GM21526 (cell line): ENCODE results near the gene PHYKPL.
"Not testable (repeated sequence)": the region's sequence is repeated elsewhere in the genome, so short reads cannot be mapped to it uniquely, and the experiment has no call there.

Source experiments
- ATAC-seq: cut with Tn5 transposase; IDR thresholded peaks from one replicate; pipeline ENCODE4 v1.9.1; 2021; ENCODE audit warnings: moderate library complexity; ENCODE audit not compliant: unreplicated experiment, low FRiP score

PHYKPL gene

DNA sequence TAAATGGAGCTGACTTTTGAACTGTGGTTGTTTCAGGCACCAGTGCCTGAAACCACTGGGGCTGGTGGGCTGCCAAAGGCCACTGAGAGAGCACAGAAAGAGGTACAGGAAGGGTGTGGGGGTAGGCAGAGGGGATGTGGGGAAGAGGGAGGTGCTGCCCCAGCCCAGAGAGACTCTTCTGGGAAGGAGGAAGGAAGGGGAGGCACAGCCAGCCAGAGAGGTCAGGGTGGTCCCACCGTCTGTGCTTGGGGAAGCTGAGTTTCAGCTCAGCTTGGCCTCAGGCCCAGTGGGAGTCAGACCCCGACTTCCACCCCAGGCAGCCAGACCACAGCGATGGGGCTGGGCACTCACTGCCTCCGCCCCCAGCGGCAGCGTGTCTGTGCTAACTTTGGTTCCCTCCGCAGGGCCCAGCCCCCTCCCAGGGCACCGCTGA lies 8.6 kb upstream of the PHYKPL start:
- no peak for ATAC-seq

DNA sequence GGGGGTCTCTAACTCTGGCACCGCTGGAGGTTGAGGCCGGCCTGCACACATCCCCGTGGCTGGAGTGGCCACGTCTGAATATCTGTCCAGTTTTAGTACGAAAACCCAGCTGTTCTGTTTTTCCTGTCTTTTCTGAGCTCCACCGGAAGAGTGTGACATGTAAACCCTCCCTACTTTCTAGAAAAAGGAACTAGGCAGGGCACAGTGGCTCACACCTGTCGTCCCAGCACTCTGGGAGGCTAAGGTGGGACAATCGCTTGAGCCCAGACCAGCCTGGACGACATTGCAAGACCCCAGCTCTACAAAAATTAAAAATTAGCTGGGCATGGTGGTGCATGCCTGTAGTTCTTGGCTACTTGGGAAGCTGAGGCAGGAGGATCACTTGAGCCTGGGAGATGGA lies 8.2 kb upstream of the PHYKPL start:
- no peak for ATAC-seq

DNA sequence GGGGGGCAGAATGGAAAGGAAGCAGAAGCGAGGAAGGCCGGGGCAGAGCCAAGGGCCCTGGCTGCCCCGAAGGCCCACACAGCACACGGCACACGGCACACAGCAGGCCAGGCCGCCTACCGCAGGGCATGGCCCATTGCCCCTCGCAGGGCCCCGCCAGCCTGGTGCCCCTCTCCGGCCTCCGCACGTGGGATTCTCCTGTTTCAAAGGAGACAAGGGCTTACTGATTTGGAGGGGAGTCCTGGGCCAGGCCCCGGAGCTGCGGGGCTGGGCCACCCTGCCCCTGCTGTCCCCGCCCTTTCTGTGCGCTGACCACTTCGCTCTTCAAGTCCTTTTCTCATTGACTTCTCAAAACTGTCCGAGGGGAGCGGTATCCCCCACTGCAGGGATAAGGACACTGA lies 7.7 kb upstream of the PHYKPL start:
- ATAC-seq = no peak

DNA sequence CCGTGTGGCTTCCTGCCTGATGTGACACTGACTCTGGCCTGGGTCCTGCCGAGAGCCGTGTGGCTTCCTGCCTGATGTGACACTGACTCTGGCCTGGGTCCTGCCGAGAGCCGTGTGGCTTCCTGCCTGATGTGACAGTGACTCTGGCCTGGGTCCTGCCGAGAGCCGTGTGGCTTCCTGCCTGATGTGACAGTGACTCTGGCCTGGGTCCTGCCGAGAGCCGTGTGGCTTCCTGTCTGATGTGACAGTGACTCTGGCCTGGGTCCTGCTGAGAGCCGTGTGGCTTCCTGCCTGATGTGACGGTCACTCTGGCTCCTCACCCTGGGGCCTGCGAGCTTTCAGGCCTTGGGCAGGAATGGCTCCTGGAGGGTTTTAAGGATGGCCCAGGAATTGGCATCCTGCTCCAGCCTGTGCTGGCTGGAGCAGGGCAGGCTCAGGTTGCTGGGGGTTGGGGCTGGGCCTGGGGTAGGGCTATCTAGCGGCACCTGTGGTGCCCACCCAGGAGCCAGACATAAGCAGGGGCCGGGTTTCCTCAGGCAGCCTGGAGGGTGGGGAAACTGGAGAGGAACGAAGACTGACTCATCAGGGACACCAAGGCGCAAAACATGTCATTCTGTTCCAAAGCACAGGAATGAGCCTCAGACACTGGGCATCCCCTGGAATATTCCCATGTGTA lies 7.2 kb upstream of the PHYKPL start:
- not testable (repeated sequence) for ATAC-seq

DNA sequence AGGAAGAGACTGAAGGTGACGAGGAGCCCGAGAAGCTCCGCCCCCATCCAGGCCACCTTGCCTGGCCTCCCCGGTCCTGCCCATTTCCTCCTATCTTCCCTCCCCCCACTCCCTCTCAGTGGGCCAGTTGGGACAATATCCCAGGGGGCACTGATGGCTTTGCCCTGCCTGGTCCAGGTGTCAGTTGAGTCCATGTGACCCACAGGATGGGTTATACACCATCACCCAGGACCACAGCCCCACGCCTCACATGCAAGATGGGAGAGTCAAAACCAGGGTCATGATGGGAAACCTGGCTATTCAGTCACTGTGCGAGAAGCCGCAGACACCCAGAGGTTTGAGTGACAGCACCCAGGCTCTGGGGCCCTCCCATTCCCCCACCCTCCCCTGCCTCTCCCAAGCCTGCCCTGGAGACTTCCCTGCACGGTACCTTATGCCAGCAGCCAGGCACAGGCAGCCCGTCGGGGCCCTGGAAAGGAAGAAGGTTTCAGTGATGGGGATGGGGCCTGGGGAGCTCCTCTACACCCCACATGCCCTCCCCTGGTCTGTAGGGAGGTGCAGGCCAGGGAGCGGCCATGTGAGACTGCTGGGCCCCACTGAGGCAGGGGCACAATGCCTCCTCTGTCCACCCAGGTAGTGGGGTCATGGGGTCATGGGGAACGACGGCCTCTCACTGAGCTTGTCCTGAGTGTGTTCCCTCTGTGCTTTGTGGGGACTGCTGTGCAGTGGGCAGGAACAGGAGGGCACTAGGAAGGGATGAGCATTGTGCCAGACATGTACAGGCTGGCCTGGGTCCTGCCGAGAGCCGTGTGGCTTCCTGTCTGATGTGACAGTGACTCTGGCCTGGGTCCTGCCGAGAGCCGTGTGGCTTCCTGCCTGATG lies 6.3 kb upstream of the PHYKPL start:
- no peak for ATAC-seq

DNA sequence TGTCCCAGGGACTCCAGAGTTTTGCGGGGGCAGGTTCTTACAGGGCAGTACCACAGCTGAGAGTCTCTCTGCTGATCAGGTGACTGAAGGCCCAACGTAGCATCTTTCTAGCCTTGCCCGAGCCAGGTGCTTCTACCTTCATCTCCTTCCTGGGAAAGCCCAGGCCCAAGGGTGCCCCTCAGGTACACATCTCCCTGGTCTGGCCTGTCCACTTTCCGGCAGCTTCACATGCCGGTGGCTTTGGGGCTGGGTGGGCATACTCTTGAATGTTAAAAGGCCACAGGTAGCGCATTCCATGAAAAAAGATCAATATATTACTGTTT lies 5.7 kb upstream of the PHYKPL start:
- no peak for ATAC-seq

DNA sequence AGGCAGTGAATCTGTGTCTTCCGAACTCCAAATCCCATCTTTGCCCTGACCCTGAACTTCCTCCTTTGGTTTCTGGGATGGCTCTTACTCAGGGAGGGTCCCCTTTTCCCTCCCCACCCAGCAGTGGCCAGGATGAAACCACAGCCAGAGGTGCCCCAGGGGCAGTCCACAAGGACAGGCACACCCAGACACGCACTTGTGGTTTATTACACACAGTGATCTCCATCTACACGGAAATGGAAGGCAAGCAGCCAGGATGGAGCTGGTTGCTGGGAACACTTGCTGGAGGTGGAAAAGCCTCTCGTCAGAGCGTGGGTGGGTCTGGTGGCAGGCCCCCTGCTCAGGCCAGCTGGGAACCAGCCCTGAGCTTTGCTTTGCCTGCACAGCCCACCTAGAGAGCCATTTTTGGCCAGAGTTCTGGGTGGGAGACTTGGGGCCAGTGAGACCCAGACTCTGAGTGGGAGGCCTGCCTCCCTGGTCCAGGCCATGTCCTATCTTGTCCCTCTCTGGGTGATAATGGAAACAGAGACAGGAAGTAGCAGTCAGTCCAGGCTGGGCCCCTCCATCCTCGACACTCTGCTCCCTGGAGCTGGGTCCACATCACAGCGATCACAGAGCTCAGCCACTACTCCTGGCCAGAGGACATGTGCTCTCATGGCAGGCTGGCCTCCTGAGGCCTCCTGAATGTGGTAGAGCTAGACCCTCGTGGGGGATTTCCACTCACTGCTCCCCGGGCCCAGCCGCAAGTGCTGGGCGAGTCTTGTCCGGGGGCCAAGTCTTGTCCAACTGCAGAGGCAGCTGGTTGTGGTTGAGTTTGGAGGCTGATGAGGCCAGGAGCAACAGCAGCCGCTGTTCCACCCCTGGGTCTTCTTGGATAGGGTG lies 5.1 kb upstream of the PHYKPL start:
- no peak for ATAC-seq

DNA sequence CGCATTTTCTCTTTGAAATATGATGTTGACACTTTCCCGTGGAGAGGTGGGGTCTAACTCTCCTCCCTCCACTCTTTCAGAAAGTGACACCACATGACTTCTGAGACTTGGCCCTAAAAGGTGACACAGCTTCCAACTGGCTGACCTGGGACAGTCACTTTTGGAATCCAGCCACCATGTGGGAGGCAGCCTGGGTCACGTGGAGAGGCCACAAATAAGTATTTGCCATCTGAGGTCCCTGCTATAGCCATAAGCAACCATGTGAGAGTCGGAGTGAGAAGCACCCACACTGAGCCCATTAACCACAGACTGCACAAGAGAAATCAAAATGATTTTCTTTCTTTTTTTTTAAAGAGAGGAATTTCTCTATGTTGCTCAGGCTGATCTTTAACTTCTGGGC lies 4.1 kb upstream of the PHYKPL start:
- ATAC-seq = no peak

DNA sequence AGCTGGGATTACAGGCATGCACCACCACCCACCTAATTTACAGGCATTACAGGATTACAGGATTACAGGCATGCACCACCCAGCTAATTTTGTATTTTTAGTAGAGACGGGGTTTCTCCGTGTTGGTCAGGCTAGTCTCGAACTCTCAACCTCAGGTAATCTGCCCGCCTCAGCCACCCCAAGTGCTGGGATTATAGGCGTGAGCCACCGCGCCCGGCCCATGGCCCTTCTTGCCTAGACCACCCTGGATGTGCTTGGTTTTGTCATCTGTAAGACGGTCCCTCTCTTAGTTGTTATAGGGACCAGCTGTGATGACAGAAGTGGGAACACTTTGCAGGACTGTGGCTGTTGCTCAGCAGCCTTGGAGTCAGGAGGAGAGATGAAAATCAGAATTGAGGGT lies 3.5 kb upstream of the PHYKPL start:
- no peak for ATAC-seq

DNA sequence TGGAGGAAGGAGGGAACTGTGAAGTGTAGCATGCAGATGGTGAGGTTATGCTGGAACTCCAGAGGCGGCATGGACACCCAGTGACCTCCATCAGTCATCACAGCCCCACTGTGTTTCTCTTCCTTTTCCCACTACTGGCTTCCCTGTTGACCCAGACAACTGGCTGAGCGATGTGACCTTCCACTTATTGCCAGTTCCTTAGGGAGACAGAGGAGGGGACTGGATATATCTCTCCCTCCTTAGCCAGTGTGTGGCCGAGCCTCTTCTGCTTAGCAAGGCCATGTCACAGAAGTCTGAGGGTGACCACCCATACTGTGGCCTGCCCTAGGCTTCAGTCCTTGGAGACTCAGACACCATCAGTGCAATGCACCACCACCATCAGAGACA lies 3.0 kb upstream of the PHYKPL start:
- no peak for ATAC-seq

DNA sequence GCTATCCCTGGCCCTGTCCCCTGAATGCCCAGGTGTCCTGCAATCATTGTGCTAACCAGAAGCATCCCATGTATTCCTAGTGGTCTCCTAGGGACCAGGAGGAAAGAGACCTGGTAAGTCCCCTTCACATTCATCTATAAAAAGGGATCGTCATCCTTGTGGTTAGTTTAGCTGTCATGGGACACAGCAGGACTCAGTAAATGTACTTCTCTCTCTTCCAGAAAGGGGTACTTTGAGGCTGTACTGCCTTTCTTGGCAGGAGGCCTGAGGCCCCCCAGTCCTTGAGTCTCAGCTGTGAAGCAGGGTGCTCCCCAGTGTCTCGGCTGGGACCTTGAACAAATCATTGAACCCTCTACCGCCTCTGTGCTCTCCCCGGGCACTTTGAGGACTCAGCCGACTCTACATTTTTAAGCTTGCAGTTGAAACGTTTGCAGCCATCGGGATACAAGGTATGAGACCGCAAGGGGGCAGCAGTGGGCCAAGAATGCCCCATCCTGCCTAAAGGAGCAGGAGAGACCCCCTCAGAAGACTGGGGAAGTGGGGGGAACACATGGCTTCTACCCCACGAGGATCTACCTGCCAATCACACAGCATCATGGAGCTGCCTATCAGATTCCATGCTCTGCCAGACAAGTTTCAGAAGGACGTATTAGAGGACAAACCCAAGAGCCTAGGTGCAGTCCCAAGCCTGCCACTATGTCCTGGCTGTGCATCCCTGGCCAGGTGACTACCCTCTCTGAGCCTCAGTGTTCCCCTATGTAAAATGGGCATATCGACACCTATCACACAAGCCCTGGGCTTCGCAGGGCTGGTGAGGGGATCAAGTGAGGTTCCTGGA lies 2.4 kb upstream of the PHYKPL start:
- peak; percentile 36 for ATAC-seq

DNA sequence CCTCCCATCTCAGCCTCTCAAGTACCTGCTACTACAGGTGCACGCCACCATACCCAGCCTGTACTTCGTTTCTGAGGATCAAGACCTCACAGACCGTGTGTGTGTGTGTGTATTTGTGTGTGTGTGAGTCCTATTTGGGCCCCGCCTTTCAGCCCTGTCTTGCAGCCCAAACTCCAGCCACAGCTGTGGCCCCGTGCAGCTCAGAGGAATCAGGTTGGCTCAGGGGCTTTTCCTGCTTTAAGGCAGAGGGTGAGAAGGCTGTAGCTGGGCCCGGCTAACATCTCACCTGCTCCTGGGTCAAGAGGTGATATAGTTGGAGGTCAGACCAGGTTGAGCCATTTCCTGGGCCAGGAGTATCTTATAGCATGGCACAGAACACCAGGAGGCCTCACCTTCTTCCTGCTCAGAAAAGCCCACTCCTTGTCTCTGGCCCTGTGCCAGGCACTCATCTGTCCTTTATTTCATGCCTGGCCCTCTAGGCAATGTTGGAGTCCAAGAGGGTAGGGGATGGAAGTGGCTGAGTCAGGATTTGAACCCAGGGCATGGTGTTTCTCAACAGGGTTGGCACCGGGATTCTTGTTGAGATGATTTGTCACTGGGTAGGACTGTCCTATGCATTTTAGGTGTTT lies 1.6 kb upstream of the PHYKPL start:
- ATAC-seq = no peak

DNA sequence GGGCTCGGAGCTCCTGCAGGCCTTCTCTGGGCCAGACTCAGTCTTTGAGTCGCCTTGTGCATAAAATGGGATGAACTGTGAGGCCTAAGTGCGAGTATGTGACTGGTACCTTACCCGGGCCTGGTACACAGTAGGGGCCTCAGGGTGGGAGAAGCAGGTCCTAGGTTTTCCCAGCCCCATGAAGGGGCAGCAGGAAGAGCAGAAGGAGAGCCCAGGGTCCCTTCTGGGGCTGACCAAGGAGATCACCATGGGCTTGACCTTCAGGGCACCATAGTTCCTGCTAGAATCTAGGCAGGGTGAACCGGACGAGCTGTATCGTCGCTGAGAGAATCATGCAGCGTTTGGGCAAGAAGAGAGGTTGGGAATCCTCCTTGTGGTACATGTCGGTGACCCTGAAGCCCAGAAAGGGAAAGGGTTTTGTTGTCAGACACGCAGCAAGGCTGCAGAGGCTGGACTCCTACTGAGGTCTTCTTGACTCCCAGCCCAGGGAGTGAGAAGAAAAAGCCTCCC lies 373 bp upstream of the PHYKPL start:
- ATAC-seq = no peak

DNA sequence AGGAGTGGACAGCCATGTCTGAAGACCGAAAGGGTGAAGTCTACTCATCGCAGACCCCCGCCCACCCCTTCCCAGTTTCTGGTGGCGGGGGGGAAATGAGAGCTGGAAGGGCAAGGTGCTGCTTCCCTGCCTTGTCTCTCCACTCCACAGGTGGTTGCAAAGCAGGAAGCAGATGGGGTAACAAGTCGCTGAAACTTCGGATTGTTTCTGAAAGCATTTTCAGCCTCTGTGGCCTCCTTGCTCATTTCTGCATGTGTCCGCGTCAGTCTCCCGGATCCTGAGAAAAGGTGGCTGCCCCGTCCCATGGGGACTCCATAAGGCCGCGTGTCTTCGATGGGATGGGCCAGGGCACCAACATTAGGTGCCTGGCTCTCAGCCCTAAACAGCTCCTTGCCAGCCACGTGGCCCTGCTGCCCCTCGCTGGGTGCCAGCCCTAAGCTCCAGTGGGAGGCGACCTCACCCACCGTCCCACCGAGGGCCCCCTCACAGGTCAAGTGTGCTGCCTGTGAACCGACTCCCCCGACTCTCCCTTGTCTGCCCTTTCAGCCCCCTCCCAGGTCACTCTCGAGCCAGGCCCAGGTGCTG lies 971 bp downstream of the PHYKPL start:
- ATAC-seq = no peak

DNA sequence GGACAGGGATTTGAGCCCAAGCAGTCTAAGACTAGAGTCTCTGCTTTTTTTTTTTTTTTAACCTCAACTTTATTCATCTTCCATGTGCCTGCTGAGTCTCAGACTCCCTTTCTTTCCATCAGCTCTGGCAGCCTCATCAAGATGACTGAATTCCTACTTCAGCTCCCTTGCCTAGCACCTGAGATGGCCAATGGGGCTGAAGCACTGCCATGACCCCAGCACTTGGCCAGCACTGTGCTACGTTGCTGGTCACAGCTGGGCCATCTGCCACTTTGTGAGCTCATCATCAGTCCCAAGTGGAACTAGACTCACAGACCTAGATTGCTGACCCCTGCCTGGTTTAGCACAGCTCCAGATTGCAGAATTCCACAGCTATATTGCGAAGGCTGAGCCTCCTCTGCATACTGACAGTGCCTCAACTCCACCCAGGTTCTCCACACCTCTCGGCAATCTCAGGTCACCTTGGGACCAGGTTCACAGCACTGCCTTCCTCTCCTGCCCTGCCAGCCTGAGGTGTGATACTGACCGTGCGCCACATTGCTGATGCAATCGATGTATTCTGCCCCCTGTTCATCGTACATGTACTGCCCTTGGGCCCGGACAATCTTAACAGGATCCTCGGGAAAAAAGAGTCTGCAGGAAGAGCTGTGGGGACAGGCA lies 1.6 kb downstream of the PHYKPL start:
- ATAC-seq = no peak

DNA sequence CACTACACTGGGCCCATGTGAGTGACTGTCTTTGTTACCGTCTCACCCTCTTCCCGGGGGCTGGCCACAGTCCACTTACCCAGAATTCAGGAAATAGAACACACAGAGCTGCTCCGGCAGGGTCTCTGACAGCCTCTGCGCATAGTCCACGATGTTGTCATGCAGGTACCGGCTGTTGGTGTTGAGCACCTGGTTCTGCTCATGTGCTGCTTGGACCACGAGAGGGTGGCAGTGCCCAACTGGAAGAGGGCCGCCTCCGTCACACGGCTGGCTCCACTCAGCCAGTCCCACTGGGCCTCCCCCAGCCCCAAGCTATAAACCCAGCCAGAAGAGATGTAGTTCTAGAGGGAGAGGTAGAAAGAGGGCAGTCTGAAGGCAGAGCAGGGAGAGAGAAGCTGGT lies 2.7 kb downstream of the PHYKPL start:
- ATAC-seq = no peak

DNA sequence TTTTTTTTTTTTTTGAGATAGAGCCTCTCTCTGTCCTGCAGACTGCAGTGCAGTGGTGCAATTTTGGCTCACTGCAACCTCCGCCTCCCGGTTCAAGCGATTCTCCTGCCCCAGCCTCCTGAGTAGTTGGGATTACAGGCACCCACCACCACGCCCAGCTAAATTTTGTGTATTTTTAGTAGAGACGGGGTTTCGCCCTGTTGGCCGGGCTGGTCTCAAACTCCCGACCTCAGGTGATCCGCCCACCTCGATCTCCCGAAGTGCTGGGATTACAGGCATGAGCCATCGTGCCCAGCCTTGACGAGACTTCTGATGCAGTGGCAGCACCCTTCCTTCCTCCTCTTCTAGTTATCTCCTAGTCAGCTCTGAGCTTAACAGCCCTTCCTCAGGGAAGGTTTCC lies 3.5 kb downstream of the PHYKPL start:
- ATAC-seq = not testable (repeated sequence)

DNA sequence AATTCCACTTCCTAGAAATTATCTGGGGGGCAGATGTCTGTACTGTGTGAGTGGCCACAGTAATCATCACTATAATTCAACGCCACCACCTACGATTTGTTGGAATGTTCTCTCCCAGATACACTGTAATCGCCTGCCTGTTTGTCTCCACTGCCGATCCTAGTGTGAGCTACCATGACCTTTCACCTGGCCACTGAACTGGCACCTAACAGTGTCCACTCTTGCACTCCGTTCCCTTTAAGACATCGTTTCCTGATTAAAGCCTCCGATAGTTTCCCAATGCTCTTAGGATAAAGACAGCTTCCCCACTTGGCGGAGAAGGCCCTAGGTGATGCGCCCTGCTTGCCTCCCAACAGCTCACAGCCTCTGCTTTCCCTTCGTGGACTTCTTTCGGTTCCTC lies 4.0 kb downstream of the PHYKPL start:
- ATAC-seq = no peak

DNA sequence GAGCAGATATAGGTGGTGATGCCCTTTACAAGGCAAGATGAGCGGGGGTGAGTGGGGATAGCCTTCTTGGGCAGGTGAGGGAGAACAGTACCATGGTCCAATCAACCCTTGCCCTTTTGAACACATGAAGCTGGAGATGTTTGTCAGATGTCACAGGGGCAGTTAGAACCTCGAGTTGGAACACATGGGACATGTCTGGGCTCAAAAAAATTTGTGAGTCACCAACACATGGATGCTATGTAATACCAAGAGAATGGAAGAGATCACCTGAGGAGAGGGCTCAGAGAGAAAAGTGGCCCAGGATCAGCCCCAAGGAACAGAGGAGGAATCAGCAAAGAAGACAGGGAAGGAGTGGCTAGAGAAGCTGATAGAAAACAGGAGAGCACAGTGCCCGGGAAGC lies 4.7 kb downstream of the PHYKPL start:
- ATAC-seq = no peak
